ENCODE data around the gene ABCA10. TPM values are rescaled to one million over a fixed set of nuclear protein-coding genes. Genes with fewer than 3 reads are reported as not detected.

ABCA10 gene
- total RNA-seq, 1 experiment from 2014 or later, result 0.47 TPM

GRCh38 chr17:69134112-69134511, 94.5 kb downstream of the ABCA10 start:
- Histone ChIP-seq H3K4me2 (ENCODE audit: low read length) (no peak overlapping the region), H3K27me3 (ENCODE audit: low read length) (peaks cover 30% of the 10 kb centered on the region), H3K36me3 (ENCODE audit: low read depth, low read length) (no peaks in the 10 kb centered on the region), H2AFZ (ENCODE audit: low read length) (no peak overlapping the region), H3K9ac (ENCODE audit: low read length) (no peak overlapping the region), H3K4me1 (ENCODE audit: insufficient read depth, low read length) (no peaks in the 10 kb centered on the region), H3K9me3 (ENCODE audit: low read length) (no peaks in the 10 kb centered on the region), H3K9me2 (replicated peaks; ENCODE audit: low read length) (0 out of 2 replicates have a peak, but pooled peaks cover 3% of the 10 kb centered on the region), H3K79me2 (ENCODE audit: low read length) (no peaks in the 10 kb centered on the region), H4K20me1 (ENCODE audit: low read length) (no peaks in the 10 kb centered on the region), H3K27ac (ENCODE audit: low read length) (no peak overlapping the region), H3F3A (ENCODE audit: low read length, unreplicated experiment) (no peaks in the 10 kb centered on the region), H3K4me3 (ENCODE audit: low read length) (no peak overlapping the region)
- ChIA-PET CTCF (no interaction called here), POLR2A (ENCODE audit: unreplicated experiment) (no interaction called here)
- no TSS peak for BruUV-seq (replicated peaks)
- ATAC-seq (no peak), DNase-seq (no peak)
- intact Hi-C loops (cut with micrococcal nuclease), result no loop called here
- TF ChIP-seq EZH2 (IDR thresholded peaks at IDR 0.05; ENCODE audit: low read length, unreplicated experiment) (no peak), EZH2phosphoT487 (IDR thresholded peaks at IDR 0.05; ENCODE audit: borderline replicate concordance, low read length) (no peak)
- TF ChIP-seq, protein P1, sequence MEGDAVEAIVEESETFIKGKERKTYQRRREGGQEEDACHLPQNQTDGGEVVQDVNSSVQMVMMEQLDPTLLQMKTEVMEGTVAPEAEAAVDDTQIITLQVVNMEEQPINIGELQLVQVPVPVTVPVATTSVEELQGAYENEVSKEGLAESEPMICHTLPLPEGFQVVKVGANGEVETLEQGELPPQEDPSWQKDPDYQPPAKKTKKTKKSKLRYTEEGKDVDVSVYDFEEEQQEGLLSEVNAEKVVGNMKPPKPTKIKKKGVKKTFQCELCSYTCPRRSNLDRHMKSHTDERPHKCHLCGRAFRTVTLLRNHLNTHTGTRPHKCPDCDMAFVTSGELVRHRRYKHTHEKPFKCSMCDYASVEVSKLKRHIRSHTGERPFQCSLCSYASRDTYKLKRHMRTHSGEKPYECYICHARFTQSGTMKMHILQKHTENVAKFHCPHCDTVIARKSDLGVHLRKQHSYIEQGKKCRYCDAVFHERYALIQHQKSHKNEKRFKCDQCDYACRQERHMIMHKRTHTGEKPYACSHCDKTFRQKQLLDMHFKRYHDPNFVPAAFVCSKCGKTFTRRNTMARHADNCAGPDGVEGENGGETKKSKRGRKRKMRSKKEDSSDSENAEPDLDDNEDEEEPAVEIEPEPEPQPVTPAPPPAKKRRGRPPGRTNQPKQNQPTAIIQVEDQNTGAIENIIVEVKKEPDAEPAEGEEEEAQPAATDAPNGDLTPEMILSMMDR (conservative IDR thresholded peaks at IDR 0.05; ENCODE audit: low read depth, low read length), result no peak

DNA sequence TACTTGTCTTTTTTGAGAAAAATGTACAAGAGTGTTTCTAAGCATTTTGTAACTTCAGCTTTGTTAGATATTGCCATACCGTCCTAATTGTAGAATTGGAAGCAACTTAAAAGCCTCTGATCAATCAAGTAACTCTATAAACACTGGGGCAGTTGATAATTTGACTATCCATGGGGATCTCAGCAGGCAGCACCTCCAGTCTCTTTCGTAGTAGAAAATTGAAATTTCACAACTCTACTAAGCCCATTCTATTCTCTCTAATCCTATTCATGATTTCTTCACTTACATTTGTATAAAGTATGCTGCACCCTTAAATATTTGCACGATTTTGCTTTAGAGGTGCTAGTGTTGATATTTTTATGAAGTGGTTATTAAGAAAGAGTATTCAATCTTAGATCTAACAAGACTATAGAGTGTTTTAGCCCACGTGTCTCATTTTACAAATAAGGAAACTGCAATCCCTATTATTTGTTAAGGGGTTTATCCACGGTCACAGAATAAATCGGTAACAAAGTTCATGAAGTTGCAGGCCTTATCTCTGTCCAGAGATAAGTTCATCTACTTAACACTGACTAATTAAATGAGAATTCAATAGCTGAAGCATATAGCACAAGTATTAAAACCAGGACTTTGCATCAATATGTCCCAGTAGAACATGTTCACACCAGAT, 97.9 kb downstream of the ABCA10 start:
- no peaks in the 10 kb centered on the region for H4K20me1 ChIP-seq (ENCODE audit: low read length)
- no peaks in the 10 kb centered on the region for H3K36me3 ChIP-seq (ENCODE audit: low read depth, low read length)
- H2AFZ ChIP-seq (ENCODE audit: low read length), result no peak overlapping the region
- H3K9me3 ChIP-seq (ENCODE audit: low read length), result no peaks in the 10 kb centered on the region
- H3K4me2 ChIP-seq (ENCODE audit: low read length), result no peak overlapping the region
- no peak overlapping the region for H3K9ac ChIP-seq (ENCODE audit: low read length)
- no TSS peak for BruUV-seq (replicated peaks)
- TF ChIP-seq, protein P1 (conservative IDR thresholded peaks at IDR 0.05; ENCODE audit: low read depth, low read length), result no peak
- TF ChIP-seq EZH2 (IDR thresholded peaks at IDR 0.05; ENCODE audit: low read length, unreplicated experiment) (no peak), EZH2phosphoT487 (IDR thresholded peaks at IDR 0.05; ENCODE audit: borderline replicate concordance, low read length) (no peak)
- H3K4me3 ChIP-seq (ENCODE audit: low read length), result no peak overlapping the region
- no peaks in the 10 kb centered on the region for H3F3A ChIP-seq (ENCODE audit: low read length, unreplicated experiment)
- no peaks in the 10 kb centered on the region for H3K4me1 ChIP-seq (ENCODE audit: insufficient read depth, low read length)
- no peaks in the 10 kb centered on the region for H3K9me2 ChIP-seq (replicated peaks; ENCODE audit: low read length)
- DNase-seq (no peak), ATAC-seq (no peak)
- CTCF ChIA-PET, result no interaction called here
- POLR2A ChIA-PET (ENCODE audit: unreplicated experiment), result no interaction called here
- intact Hi-C loops (cut with micrococcal nuclease), result no loop called here
- H3K27me3 ChIP-seq (ENCODE audit: low read length), result peaks cover 51% of the 10 kb centered on the region
- H3K79me2 ChIP-seq (ENCODE audit: low read length), result no peaks in the 10 kb centered on the region
- no peak overlapping the region for H3K27ac ChIP-seq (ENCODE audit: low read length)

DNA sequence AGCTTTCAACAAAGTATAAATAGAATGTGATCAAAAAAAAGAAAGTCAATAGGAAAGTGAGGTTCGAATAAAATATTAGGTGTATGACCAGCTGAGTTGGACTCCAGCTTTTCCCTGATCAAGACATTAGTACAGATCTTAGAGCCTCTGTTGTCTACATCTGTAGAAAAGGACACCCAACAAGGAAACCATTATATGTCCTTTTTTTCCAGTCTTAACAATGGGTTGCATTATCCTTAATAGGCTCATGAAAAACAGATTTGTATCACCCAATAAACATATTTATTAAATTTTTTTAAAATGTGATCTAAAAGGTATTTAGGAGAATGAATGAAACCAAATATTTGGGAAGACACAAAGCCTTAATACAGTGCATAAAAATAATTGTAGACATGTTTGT, 105.0 kb downstream of the ABCA10 start:
- H3K9ac ChIP-seq (ENCODE audit: low read length), result no peak overlapping the region
- H3K9me3 ChIP-seq (ENCODE audit: low read length), result no peaks in the 10 kb centered on the region
- ChIA-PET CTCF (no interaction called here), POLR2A (ENCODE audit: unreplicated experiment) (no interaction called here)
- H3K9me2 ChIP-seq (replicated peaks; ENCODE audit: low read length), result no peaks in the 10 kb centered on the region
- no peaks in the 10 kb centered on the region for H3K4me1 ChIP-seq (ENCODE audit: insufficient read depth, low read length)
- peaks cover 32% of the 10 kb centered on the region for H3K27me3 ChIP-seq (ENCODE audit: low read length)
- intact Hi-C loops (cut with micrococcal nuclease), result no loop called here
- TF ChIP-seq EZH2phosphoT487 (IDR thresholded peaks at IDR 0.05; ENCODE audit: borderline replicate concordance, low read length), result no peak
- no peak for TF ChIP-seq EZH2 (IDR thresholded peaks at IDR 0.05; ENCODE audit: low read length, unreplicated experiment)
- TF ChIP-seq, protein P1 (conservative IDR thresholded peaks at IDR 0.05; ENCODE audit: low read depth, low read length), result no peak
- BruUV-seq (replicated peaks), result no TSS peak
- no peaks in the 10 kb centered on the region for H3K36me3 ChIP-seq (ENCODE audit: low read depth, low read length)
- no peaks in the 10 kb centered on the region for H3K79me2 ChIP-seq (ENCODE audit: low read length)
- ATAC-seq (no peak), DNase-seq (no peak)
- no peak overlapping the region for H2AFZ ChIP-seq (ENCODE audit: low read length)
- H3K4me3 ChIP-seq (ENCODE audit: low read length), result no peak overlapping the region
- H4K20me1 ChIP-seq (ENCODE audit: low read length), result no peaks in the 10 kb centered on the region
- no peak overlapping the region for H3K27ac ChIP-seq (ENCODE audit: low read length)
- no peaks in the 10 kb centered on the region for H3F3A ChIP-seq (ENCODE audit: low read length, unreplicated experiment)
- H3K4me2 ChIP-seq (ENCODE audit: low read length), result no peak overlapping the region
